Measurements from ENCODE around the gene CYB561.

DNA sequence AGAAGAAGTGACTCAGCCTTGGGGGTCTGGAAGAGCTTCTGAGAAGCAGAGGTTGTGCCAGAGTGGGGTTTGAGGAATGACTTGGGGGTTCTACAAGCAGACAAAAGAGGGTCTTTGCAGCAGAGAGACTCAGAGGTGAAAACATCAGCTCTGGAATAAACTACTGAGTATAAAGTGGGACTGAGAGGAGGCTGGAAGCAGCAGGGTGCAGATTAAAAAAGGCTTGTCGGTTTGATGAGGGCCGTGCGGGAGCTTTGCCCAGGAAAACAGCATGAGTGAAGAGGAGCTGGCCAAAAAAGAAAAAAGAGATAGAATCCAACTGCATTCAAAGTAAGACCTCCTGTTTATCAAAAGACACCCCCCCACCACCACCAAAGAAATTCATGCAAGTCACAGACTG lies 17.7 kb upstream of the CYB561 start:
- TF ChIP-seq EZH2 (IDR thresholded peaks at IDR 0.05; ENCODE audit: borderline replicate concordance, insufficient read depth, low read depth, low read length, poor library complexity, severe bottlenecking): no peak
- TF ChIP-seq, protein P1, sequence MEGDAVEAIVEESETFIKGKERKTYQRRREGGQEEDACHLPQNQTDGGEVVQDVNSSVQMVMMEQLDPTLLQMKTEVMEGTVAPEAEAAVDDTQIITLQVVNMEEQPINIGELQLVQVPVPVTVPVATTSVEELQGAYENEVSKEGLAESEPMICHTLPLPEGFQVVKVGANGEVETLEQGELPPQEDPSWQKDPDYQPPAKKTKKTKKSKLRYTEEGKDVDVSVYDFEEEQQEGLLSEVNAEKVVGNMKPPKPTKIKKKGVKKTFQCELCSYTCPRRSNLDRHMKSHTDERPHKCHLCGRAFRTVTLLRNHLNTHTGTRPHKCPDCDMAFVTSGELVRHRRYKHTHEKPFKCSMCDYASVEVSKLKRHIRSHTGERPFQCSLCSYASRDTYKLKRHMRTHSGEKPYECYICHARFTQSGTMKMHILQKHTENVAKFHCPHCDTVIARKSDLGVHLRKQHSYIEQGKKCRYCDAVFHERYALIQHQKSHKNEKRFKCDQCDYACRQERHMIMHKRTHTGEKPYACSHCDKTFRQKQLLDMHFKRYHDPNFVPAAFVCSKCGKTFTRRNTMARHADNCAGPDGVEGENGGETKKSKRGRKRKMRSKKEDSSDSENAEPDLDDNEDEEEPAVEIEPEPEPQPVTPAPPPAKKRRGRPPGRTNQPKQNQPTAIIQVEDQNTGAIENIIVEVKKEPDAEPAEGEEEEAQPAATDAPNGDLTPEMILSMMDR (IDR thresholded peaks at IDR 0.05): no peak
